Daoy (cell line): ENCODE results near the gene DLX3. TPM values are rescaled to one million over a fixed set of nuclear protein-coding genes. Genes with fewer than 3 reads are reported as not detected.

ENCODE experiments used
- DNase-seq: peaks from one replicate; pipeline ENCODE4 v3.0.0-alpha.2; 2015; ENCODE audit warnings: low read depth
- total RNA-seq: library from RNA; depleted of rRNA; stranded (reverse); fragments of >200 nt; shearing (Covaris generic); gene quantifications from 2 replicates; pipeline ENCODE4 v1.2.3, GENCODE V29; 2014

DLX3 gene
- total RNA-seq, 1 experiment from 2014 or later = not detected

DNA sequence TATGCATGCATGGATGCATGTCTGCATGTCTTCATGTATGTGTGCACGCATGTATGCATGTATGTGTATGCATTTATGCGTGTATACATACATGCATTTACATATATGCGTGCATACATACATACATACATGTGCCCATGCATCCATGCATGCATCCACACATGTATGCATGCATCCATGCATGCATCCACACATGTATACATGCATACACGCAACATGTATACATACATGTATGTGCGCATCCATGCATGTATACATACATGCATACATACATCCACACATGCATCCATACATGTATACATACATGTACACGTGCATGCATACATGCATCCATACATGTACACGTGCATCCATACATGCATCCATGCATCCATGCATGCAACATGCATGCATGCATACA, 29.8 kb upstream of the DLX3 start:
- no peak for DNase-seq

DNA sequence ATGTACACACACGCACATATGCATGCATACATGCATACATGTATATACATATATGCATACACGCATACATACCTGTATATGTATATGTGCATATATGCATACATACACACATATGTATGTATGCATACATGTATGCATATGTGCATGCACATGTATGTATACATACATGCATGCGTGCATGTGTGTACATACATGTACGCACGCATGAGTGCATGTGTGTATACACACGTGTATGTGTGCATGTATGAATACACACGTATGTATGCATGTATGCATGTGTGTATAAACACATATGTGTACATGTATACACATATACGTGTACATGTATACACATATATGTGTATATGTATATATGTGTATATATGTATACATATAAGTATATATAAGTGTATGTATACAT, 28.5 kb upstream of the DLX3 start:
- no peak for DNase-seq

GRCh38 chr17:50022463-50023130, 27.6 kb upstream of the DLX3 start:
- DNase-seq = no peak

DNA sequence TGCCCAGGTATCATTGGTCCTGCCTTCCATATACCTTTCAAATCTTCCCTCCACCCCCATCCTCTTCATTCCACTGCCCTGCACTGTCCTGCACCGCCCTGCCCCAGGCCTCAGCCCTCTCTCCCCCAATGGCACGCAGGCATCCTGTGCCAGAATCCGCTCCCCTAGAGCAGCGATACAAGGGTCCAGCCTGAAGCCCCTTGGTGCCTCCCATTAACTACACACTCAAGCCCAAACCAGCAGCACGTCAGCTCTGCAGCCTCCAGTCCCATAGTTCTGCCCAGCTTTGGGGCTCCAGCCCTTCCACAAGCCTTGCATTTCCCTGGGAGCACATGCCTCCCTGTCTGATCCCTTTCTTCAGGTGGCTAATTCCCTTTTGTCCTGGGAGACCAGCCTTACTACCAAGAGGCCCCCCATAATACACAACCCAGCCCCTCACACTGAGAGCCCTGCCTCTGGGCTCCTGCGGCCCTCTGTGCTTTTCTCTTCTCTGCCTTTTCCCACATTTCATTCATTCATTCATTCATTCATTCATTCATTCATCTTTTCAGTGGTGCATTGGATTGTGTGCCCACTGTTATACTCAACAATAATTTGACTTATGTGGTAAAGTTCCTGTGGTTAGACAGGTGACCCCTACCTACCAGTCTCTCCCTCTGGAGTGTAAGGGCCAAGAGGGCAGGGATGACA, 26.8 kb upstream of the DLX3 start:
- DNase-seq = no peak

- no peak for DNase-seq
Measured at GRCh38 chr17:50020841-50021599, 26.0 kb upstream of the DLX3 start.

GRCh38 chr17:50018909-50019308, 23.9 kb upstream of the DLX3 start:
- DNase-seq = no peak

DNA sequence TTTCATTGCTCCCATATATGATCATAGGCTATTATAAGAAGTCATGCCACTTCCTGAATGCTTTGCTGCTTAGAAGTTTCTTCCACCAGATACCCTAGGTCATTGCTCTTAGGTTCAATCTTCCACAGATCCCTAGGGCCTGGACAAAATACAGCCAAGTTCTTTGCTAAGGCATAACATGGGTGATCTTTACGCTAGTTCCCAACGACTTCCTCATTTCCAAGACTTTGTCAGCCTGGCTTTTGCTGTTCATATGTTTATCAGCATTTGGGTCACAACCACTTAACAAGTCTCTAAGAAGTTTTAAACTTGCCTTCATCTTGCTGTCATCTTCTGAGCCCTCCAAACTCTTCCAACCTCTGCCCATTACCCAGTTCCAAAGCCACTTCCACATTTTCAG, 20.1 kb upstream of the DLX3 start:
- DNase-seq = no peak

GRCh38 chr17:50014471-50015088, 19.6 kb upstream of the DLX3 start:
- no peak for DNase-seq

GRCh38 chr17:50013079-50013478, 18.1 kb upstream of the DLX3 start:
- DNase-seq = no peak

DNA sequence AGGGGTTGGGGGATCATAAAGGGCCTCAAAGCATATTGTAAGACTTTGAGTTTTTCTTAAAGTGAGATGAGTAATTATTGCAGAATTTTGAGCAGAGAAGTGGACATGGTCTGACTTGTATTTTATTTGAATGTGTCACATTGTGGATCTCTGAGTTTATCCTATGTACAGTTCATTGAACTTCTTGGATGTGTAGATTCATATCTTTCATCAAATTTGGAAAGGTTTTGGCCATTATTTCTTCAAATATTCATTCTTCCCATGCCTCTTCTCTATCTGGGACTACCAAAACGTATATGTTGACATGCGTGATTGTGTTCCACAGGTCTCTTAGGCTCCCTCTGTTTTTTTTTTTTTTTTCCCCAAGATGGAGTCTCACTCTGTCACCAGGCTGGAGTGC, 14.3 kb upstream of the DLX3 start:
- DNase-seq = no peak

DNA sequence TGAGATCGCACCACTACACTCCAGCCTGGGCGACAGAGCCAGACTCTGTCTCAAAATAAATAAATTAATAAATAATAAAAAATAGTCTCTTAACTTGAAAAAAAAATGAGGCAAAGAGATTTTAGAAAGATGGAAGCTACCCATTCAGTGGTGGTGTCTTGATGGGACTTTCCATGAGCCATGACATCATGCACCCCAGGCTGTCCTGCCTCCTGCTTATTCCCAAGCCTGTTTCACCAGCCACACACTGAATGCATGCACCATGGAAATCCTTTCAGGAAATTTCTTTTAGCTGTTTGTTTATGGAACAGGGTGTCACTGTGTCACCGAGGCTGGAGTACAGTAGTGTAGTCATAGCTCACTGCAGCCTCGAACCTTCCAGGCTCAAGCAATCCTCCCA, 8.9 kb upstream of the DLX3 start:
- DNase-seq = no peak

- no peak for DNase-seq
Measured at GRCh38 chr17:49998836-49999511, 4.0 kb upstream of the DLX3 start.

- DNase-seq = peak; percentile 88
Measured at GRCh38 chr17:49997773-49998703, 3.0 kb upstream of the DLX3 start.

DNA sequence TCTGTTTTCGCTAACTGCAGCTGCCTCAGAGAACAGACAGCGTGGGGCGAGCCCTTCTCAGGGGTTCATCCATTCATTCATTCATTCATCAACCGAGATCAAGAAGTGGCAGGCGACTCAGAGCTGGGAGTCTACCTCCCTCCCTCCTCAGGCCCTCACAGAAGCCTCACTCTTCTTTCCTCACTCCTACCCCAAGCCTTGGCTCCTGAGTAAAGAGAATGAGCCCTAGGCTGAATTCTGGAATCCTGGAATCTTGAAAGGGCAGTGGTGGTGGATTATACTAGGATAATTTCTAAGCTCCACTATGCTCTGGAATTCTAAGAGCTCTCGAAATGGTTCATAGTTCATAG, 2.3 kb upstream of the DLX3 start:
- no peak for DNase-seq

DNA sequence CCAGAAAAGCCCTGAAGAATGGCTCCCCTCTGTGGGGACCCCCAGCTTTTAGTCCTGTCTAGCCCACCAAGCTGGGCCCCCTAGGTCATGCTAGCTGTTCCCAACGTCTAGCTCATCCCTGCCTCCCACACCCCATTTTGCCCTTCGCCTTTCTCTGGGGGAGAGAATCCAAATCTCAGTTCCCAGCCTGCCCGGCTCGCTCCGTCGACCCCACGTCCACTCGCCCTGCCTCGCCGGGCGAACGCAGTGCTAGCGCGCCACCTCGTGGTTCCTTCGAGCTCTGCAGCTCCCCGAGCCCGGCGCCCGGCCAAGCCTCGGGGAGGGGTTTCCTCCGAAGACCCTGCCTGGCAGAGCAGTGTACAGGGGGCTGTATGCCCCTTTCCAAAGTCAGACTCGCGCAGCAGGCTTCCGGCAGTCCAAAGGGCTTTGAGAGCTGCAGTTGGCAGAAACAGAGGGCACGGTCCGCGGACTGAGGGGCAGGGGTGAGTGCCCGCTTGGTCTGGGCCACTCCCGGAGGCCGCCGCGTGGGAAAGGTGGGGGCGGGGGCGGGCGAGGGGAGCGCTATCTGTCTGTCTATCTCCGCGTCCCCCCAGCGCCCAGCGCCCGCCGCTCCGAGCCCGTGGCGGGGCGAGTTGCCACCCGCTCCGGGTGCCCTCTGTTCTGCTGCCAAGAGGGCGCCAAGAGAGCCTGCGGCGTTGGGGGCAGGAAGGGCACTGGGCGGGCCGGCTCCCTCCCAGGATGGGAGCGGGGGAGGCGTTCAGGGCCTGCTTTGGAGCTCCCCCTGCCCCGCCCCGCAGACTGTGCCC, 1.7 kb upstream of the DLX3 start:
- DNase-seq = peak; percentile 59

GRCh38 chr17:49996121-49996494, 1.1 kb upstream of the DLX3 start:
- no peak for DNase-seq

- no peak for DNase-seq
Measured at GRCh38 chr17:49994085-49995054, 654 bp downstream of the DLX3 start.

DNA sequence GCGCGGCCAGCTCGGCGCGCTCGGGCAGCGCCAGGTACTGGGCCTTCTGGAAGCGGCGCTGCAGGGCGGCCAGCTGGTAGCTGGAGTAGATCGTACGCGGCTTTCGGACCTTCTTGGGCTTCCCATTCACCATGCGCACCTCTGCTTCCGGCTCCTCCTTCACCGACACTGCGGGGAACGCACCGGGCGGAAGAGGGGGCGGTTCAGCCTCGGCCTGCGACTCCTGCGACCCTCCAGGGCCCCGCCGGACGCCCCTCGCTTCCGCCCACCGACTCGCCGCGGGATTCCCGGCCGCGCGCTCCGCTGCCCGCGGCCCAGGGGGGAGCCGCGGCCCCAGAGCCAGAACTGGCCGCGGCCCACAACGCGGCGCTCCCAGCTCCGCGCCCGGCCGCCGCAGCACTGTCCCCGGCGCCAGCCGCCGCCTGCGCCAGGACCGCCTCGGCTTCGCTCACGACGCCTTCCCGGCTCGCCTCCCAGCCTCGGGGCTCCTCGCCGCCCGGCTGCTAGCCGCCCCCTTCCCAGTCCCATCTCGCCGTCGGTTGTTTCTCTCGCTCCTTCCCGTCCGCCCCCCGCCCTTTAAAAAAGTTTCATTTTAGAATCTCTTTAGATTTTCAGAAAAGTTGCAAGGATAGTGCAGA, 1.5 kb downstream of the DLX3 start:
- peak; percentile 35 for DNase-seq
